Fibroblast of gingiva (primary cell): Measurements from ENCODE around the gene PZP.
"Not testable (repeated sequence)": the region's sequence is repeated elsewhere in the genome, so short reads cannot be mapped to it uniquely, and the experiment has no call there.

Source experiments
- DNase-seq: peaks from one replicate; pipeline ENCODE4 v3.0.0-alpha.2; 2011; ENCODE audit warnings: low read depth

Gene PZP

GRCh38 chr12:9180810-9181209 lies 27.4 kb downstream of the PZP start:
- no peak for DNase-seq

GRCh38 chr12:9179781-9180180 lies 28.4 kb downstream of the PZP start:
- no peak for DNase-seq

- DNase-seq: no peak
Measured at GRCh38 chr12:9169979-9170634, 38.1 kb downstream of the PZP start.

- DNase-seq: not testable (repeated sequence)
Measured at GRCh38 chr12:9167345-9167744, 40.9 kb downstream of the PZP start.

GRCh38 chr12:9163392-9163791 lies 44.8 kb downstream of the PZP start:
- no peak for DNase-seq

GRCh38 chr12:9156119-9156518 lies 52.1 kb downstream of the PZP start:
- DNase-seq: no peak

- DNase-seq: no peak
Measured at GRCh38 chr12:9149372-9149771, 58.8 kb downstream of the PZP start.

- DNase-seq: no peak
Measured at GRCh38 chr12:9148926-9149325, 59.3 kb downstream of the PZP start.

GRCh38 chr12:9147461-9147860 lies 60.7 kb downstream of the PZP start:
- no peak for DNase-seq

- no peak for DNase-seq
Measured at GRCh38 chr12:9144730-9145106, 63.5 kb downstream of the PZP start.

- DNase-seq: no peak
Measured at GRCh38 chr12:9143929-9144729, 64.1 kb downstream of the PZP start.

- no peak for DNase-seq
Measured at GRCh38 chr12:9143137-9143536, 65.1 kb downstream of the PZP start.

GRCh38 chr12:9139588-9140290 lies 68.5 kb downstream of the PZP start:
- not testable (repeated sequence) for DNase-seq

- DNase-seq: no peak
Measured at GRCh38 chr12:9135903-9136310, 72.3 kb downstream of the PZP start.

- DNase-seq: no peak
Measured at GRCh38 chr12:9134981-9135628, 73.1 kb downstream of the PZP start.

GRCh38 chr12:9133216-9133916 lies 74.8 kb downstream of the PZP start:
- no peak for DNase-seq

- no peak for DNase-seq
Measured at GRCh38 chr12:9132008-9132535, 76.1 kb downstream of the PZP start.

- no peak for DNase-seq
Measured at GRCh38 chr12:9130244-9130643, 78.0 kb downstream of the PZP start.

- DNase-seq: no peak
Measured at GRCh38 chr12:9127936-9128663, 80.1 kb downstream of the PZP start.

- DNase-seq: no peak
Measured at GRCh38 chr12:9127484-9127883, 80.7 kb downstream of the PZP start.
